KOPT-K1 (cell line): Measurements from ENCODE around the gene ABCA9.
"Not testable (repeated sequence)": the region's sequence is repeated elsewhere in the genome, so short reads cannot be mapped to it uniquely, and the experiment has no call there.

Source experiments
- H3K27ac ChIP-seq: fragments of 200-600 bp; sonication (generic); 2 replicates; pipeline ENCODE4 v1.5.1; 2016; ENCODE audit warnings: antibody characterized with exemption, mild to moderate bottlenecking, low read depth, low read length; ENCODE audit not compliant: poor library complexity, severe bottlenecking
- H3K36me3 ChIP-seq: fragments of 200-600 bp; sonication (generic); 2 replicates; pipeline ENCODE4 v1.5.1; 2017; ENCODE audit warnings: antibody characterized with exemption, mild to moderate bottlenecking, low read length, moderate library complexity; ENCODE audit not compliant: insufficient read depth
- H3K9me3 ChIP-seq: fragments of 200-600 bp; sonication (generic); 2 replicates; pipeline ENCODE4 v1.5.1; 2017; ENCODE audit warnings: antibody characterized with exemption, low read length, mild to moderate bottlenecking; ENCODE audit not compliant: insufficient read depth, poor library complexity, severe bottlenecking

Gene ABCA9

DNA sequence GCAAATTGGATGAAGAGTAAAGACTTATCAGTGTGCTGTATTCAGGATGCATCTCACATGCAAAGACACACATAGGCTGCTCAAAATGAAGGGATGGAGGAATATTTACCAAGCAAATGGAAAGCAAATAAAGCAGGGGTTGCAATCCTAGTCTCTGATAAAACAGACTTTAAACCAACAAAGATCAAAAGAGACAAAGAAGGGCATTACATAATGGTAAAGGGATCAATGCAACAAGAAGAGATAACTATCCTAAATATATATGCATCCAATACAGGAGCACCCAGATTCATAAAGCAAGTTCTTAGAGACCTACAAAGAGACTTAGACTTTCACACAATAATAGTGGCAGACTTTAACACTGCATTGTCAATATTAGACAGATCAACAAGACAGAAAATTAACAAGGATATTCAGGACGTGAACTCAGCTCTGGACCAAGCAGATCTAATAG, 12.1 kb upstream of the ABCA9 start:
- H3K36me3 ChIP-seq, H3K9me3 ChIP-seq, H3K27ac ChIP-seq: not testable (repeated sequence)

- not testable (repeated sequence) for H3K9me3 ChIP-seq, H3K36me3 ChIP-seq, H3K27ac ChIP-seq
These were observed 10.5 kb upstream of the ABCA9 start for GRCh38 chr17:69071233-69071586.

DNA sequence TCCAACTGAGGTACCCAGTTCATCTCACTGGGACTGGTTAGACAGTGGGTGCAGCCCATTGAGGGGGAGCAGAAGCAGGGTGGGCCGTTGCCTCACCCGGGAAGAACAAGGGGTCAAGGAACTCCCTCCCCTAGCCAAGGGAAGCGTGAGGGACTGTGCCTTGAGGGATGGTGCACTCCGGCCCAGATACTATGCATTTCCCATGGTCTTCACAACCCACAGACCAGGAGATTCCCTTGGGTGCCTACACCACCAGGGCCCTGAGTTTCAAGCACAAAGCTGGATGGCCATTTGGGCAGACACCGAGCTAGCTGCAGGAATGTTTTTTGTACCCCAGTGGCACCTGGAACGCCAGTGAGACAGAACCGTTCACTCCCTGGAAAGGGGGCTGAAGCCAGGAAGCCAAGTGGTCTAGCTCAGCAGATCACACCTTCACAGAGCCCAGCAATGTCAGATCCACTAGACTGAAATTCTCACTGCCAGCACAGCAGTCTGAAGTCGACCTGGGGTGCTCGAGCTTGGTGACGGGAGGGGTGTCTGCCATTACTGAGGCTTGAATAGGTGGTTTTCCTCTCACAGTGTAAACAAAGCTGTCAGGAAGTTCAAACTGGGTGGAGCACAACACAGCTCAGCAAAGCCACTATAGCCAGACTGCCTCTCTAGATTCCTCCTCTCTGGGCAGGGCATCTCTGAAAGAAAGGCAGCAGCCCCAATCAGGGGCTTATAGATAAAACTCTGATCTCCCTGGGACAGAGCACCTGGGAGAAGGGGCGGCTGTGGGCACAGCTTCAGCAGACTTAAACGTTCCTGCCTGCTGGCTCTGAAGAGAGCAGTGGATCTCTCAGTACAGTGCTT, 9.9 kb upstream of the ABCA9 start:
- not testable (repeated sequence) for H3K27ac ChIP-seq, H3K9me3 ChIP-seq, H3K36me3 ChIP-seq

GRCh38 chr17:69069226-69069750, 8.6 kb upstream of the ABCA9 start:
- no peaks in the 10 kb centered on the region for H3K36me3 ChIP-seq
- no peaks in the 10 kb centered on the region for H3K9me3 ChIP-seq
- no peak overlapping the region for H3K27ac ChIP-seq

DNA sequence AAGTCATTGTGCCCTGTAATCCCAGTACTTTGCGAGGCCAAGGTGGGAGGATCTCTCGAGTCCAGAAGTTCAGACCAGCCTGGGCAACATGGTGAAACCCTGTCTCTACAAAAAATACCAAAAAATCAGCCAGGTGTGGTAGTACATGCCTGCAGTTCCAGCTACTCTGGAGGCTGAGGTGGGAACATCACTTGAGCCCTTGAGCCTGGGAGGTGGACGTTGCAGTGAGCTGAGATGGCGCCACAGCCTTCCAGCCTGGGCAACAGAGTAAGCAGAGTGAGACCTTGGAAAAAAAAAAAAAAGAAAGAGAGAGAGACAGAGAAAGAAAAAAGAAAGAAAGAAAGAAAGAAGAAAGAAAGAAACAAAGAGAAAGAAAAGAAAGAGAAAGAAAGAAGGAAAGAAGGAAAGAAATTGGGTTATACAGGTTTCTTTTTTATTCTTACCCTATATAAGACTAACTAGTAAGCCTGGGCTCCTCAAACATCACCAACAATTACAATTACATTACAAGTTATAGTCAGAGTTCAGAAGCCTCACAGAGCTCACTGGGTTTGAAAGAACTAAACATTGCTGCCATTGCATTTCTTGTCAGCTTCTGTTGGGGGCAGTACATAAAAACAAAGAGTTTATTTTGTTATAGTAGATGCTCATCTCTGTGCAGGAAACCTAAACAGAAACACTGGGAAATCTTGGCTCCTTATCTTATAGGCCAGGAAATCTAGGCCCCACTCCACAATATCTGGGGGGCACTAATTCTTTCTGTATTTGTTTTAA, 6.7 kb upstream of the ABCA9 start:
- H3K9me3 ChIP-seq, result no peaks in the 10 kb centered on the region
- H3K36me3 ChIP-seq, result no peaks in the 10 kb centered on the region
- no peak overlapping the region for H3K27ac ChIP-seq

DNA sequence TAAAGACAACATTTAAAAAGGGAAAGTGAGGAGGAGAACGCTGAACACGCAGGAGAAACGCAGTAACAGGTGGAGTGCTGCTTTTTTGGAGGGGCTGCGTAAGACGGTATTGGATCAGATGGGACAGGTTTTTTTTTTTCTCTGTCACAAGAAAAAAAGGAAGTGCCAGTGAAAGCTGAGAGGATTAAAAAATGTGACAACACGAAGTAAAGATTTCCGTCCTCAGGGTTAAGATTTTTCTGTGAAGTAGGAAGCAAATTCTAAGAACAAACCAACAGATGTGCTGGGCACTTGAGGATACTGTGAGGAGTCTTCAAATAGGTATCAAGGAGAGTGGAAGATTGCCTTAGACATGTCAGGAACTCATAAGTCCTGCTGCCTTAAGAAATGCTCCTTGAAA, 5.8 kb upstream of the ABCA9 start:
- no peaks in the 10 kb centered on the region for H3K36me3 ChIP-seq
- no peaks in the 10 kb centered on the region for H3K9me3 ChIP-seq
- H3K27ac ChIP-seq, result no peak overlapping the region

GRCh38 chr17:69065113-69065512, 4.4 kb upstream of the ABCA9 start:
- Histone ChIP-seq H3K9me3 (no peaks in the 10 kb centered on the region), H3K36me3 (no peaks in the 10 kb centered on the region), H3K27ac (no peak overlapping the region)

DNA sequence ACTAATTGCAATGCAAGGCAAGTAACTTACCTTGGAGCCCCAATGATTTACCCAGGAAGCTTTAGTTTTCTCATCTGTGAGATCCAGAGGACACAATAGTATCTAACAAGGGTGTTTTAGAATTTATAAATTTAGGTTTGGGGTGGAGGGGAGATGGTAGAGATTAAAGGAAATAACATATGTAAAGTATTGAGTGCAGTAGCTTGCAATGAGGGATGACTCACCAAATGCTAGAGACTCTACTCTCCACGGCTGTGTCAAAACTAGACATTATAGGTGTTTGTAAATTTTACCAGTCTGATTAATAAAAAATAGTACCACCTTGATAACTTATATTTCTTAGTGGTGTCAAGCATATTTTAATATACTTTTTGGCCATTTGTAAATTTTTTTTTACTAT, 3.7 kb upstream of the ABCA9 start:
- H3K36me3 ChIP-seq, result no peaks in the 10 kb centered on the region
- no peaks in the 10 kb centered on the region for H3K9me3 ChIP-seq
- H3K27ac ChIP-seq, result no peak overlapping the region

DNA sequence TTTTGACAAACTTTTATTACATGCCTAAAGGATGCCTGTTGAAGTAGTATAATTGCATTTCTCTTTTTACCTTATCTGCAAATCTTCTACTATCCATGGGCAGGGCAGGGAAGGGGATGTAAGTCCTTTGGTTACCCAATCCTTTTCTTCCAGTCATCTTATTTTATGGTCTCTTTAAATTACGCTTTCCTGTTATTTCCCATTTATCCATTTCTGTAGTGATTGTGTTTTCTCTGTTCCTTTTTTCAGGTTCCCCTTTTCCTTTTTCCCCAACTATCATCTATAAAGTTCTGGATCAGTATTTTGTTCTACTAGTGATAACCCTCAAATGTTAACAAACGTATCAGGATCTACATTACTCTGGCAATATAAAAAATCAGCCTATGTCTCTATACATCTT, 3.3 kb upstream of the ABCA9 start:
- Histone ChIP-seq H3K36me3 (no peaks in the 10 kb centered on the region), H3K9me3 (no peaks in the 10 kb centered on the region), H3K27ac (no peak overlapping the region)

DNA sequence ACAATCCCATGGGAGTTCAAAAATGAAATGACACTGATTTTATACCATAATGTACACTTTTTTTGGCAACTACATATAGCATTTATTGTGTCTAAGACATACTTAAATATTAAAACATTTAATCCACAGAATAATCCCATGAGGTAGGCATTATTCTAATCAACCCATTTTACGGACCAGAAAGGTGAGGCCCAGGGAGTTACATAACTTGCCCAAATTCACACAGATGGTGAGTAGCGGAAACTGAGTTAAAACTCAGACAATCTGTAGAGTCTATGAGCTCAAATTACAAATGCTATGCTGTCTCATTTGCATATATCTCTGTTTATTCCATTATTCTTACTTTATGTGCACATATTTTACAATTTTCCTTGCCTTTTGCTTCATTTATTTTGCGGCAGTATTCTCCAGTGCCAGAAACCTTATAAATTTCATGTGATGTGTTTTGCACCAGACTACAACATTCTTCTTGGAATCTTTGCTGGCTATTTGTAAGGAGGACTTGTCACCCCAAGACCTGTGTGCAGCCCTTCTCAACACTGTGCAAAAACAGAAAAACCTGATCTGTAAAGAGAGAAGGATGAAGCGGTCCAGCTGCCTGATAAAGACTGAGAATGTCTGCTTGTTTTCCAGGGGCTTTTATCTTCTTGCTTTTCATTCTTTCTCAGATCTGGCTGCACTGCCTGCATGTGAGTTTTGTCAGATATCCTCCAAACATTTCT, 2.3 kb upstream of the ABCA9 start:
- Histone ChIP-seq H3K27ac (no peak overlapping the region), H3K9me3 (no peaks in the 10 kb centered on the region), H3K36me3 (no peaks in the 10 kb centered on the region)

DNA sequence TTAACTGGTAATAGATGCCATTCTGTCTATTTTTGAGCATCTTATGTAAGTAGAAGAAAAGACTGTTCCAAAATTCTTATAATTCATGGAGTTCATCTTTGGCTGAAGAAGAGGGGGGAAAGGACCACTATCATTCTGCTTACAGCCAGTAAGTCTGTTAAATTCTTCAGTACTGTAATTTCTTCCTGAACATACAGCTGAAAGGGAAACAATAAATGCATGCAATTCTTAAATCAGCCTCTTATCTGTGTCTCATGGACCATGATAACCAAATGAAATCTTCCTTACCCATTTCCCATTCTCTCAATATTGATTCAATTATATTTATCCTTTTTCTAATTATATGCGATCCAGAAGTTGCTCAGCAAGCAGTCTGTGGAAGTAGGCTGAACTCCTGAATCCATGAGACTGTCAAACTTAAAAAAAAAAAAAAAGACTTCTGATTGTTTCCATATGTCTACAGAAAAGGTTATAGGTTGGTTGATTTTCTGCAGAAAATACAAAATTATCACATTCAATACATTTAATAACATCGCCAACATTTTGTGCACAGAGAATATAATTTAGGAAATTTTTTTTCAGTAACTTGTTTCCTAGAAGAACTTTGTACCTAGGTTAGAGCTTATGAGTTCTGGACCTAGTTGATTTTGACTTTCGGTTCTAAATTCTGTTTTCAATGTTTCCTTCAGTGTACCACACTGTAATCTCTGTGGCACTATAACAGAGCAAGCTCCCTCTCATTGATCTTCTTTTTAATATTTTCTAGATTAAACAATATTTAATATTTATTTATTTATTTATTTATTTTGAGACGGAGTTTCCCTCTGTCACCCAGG, 1.2 kb upstream of the ABCA9 start:
- Histone ChIP-seq H3K9me3 (no peaks in the 10 kb centered on the region), H3K27ac (no peak overlapping the region), H3K36me3 (no peaks in the 10 kb centered on the region)

DNA sequence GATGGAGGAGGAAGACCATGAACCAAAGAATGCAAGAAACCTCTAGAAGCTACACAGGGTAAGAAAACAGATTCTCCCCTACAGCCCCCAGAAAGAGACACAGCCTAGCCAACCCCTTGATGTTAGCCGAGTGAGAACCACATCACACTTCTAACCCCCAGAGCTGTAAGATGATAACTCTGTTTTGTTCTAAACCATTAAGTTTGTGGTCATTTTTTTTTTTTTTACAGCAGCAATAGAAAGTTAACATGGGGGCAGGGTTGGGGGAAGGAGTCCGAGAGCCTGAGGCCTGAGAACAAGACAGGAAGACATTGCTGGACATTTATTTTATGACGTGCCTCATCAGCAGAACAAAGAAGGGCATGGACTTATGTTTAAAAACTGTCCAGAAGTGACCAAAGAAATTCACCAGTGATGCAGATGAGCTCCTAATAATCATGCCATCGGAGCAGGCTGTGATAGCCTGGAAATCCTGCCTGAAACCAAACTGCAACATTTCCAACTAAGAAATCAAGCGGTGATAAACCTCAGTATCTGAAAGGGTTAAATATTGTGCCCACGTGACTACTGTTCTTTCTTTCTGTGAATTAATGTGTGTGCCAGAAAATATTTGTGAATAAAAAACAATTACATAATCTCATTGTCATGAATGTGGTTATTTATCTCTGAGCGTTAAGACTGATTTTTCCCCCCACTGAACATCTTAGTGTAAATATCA, 1.1 kb downstream of the ABCA9 start:
- H3K9me3 ChIP-seq, result no peaks in the 10 kb centered on the region
- no peaks in the 10 kb centered on the region for H3K36me3 ChIP-seq
- H3K27ac ChIP-seq, result no peak overlapping the region

DNA sequence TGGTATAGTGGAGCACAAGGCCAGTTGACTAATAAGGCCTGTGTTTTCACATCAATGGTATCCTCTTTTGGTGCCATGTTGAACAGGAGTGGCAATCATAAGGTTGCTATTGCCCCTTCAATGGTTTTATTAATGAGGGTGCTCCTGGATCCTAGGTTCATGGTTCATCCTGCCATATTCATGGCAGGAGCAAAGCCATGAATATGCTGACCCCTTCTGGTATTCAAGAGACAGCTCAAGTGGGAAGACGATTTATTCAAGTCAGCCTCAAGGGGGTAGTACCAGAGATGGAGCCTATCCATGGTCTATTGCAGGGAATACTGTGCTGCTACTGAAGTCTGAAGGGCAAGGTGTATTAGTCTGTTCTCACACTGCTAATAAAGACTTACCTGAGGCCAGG, 2.6 kb downstream of the ABCA9 start:
- H3K9me3 ChIP-seq, result no peaks in the 10 kb centered on the region
- H3K27ac ChIP-seq, result no peak overlapping the region
- H3K36me3 ChIP-seq, result no peaks in the 10 kb centered on the region

GRCh38 chr17:69057280-69057679, 3.4 kb downstream of the ABCA9 start:
- H3K27ac ChIP-seq, result no peak overlapping the region
- no peaks in the 10 kb centered on the region for H3K9me3 ChIP-seq
- no peaks in the 10 kb centered on the region for H3K36me3 ChIP-seq
